Central memory CD8-positive, alpha-beta T cell (primary cell): ENCODE data around the gene BORCS6.

Source experiments
- ATAC-seq: fragments of 150-1000 bp; cut with Tn5 transposase; replicated peaks from 2 replicates; pipeline ENCODE4 v1.10.0; 2022; ENCODE audit warnings: mild to moderate bottlenecking, moderate FRiP score, moderate number of reproducible peaks; ENCODE audit not compliant: poor library complexity, severe bottlenecking; ENCODE audit errors: extremely low read depth
- DNase-seq, 2 donors: peaks; one replicate each; pipeline ENCODE4 v3.0.0; 2021; ENCODE audit warnings: low spot score in 2 of 2
- H3K27ac Mint-ChIP-seq: one replicate; pipeline ENCODE4 v1.8.0; 2022; ENCODE audit warnings: low read depth, mild to moderate bottlenecking, moderate library complexity, mixed read lengths
- H3K27me3 Mint-ChIP-seq: one replicate; pipeline ENCODE4 v1.8.0; 2022; ENCODE audit warnings: mixed read lengths
- H3K36me3 Mint-ChIP-seq: one replicate; pipeline ENCODE4 v1.8.0; 2022; ENCODE audit warnings: mild to moderate bottlenecking, moderate library complexity, mixed read lengths; ENCODE audit not compliant: insufficient read depth
- H3K4me1 Mint-ChIP-seq: one replicate; pipeline ENCODE4 v1.8.0; 2022; ENCODE audit warnings: mixed read lengths
- H3K4me3 Mint-ChIP-seq: one replicate; pipeline ENCODE4 v1.8.0; 2022; ENCODE audit warnings: mild to moderate bottlenecking, moderate library complexity, mixed read lengths
- H3K9me3 Mint-ChIP-seq: one replicate; pipeline ENCODE4 v1.8.0; 2022; ENCODE audit warnings: mixed read lengths

BORCS6 gene

DNA sequence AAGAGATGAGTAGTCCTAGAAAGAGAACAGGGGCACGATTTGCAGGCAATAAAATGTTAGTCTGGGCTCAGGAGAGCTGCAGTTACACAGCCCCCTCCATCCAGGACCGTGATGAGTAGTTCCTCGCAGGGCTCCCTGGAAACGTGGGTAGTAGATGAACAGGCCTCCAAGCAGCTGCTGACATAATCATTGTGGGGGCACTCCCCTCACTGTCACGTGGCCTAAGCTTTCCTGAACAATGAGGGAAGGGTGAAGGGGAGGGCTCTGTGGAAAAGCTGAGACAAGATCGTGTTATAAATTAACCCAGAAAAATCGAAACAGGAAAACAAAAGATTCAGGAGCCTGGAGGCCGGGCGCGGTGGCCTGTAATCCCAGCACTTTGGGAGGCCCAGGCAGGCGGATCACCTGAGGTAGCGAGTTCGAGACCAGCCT is 36.4 kb downstream of the BORCS6 start:
- Mint-ChIP-seq H3K4me1 (peaks cover 17% of the 10 kb centered on the region), H3K9me3 (no peaks in the 10 kb centered on the region), H3K36me3 (peaks cover 74% of the 10 kb centered on the region), H3K27ac (no peak overlapping the region), H3K27me3 (no peaks in the 10 kb centered on the region), H3K4me3 (no peak overlapping the region)
- DNase-seq (no peak), ATAC-seq (no peak)

DNA sequence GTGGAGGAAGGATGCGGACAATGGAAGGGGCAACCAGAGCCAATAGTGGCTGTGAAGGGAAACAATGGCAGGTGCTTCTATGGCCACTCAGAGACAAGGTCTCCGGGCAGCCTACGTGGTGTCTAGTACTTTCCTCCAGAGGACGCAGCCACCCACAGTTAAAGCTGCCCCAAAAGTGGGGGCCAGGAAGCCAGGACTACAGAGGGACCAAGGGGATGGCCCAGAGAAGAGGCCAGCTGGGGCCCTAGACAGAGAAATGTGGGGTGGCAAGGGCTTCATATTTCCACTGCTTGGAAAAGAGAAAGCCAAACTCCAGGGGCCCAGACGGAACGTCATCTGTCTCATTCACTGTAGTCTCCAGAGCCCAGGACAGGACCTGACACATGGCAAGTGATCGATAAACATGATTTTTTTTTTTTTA is 36.9 kb downstream of the BORCS6 start:
- no peaks in the 10 kb centered on the region for H3K9me3 Mint-ChIP-seq
- no peak overlapping the region for H3K4me3 Mint-ChIP-seq
- peaks cover 74% of the 10 kb centered on the region for H3K36me3 Mint-ChIP-seq
- no peak overlapping the region for H3K27ac Mint-ChIP-seq
- no peaks in the 10 kb centered on the region for H3K27me3 Mint-ChIP-seq
- DNase-seq (no peak), ATAC-seq (no peak)
- H3K4me1 Mint-ChIP-seq = peaks cover 14% of the 10 kb centered on the region

- Mint-ChIP-seq H3K27ac (no peak within 1 kb of the TSS), H3K4me1 (peaks cover 19% of the 10 kb centered on the region), H3K27me3 (no peaks in the 10 kb centered on the region), H3K36me3 (peaks cover 80% of the 10 kb centered on the region), H3K9me3 (no peaks in the 10 kb centered on the region), H3K4me3 (no peak within 1 kb of the TSS)
- DNase-seq = peak; percentile 67 to 74
- no peak for ATAC-seq
These were observed 37.7 kb downstream of the BORCS6 start, which contains the start of gene PER1 for GRCh38 chr17:8152112-8152775. Gene PER1 (minus strand): TSS chr17:8152404. CDS start chr17:8150706, 1,698 bp downstream.

GRCh38 chr17:8151641-8152111 is 38.3 kb downstream of the BORCS6 start:
- no peaks in the 10 kb centered on the region for H3K9me3 Mint-ChIP-seq
- H3K36me3 Mint-ChIP-seq = peaks cover 86% of the 10 kb centered on the region
- H3K27me3 Mint-ChIP-seq = no peaks in the 10 kb centered on the region
- H3K4me3 Mint-ChIP-seq = no peak overlapping the region
- ATAC-seq = no peak
- peaks cover 24% of the 10 kb centered on the region for H3K4me1 Mint-ChIP-seq
- no peak for DNase-seq
- H3K27ac Mint-ChIP-seq = no peak overlapping the region

- H3K9me3 Mint-ChIP-seq = no peaks in the 10 kb centered on the region
- H3K27ac Mint-ChIP-seq = no peak overlapping the region
- H3K4me1 Mint-ChIP-seq = peaks cover 28% of the 10 kb centered on the region
- H3K36me3 Mint-ChIP-seq = peaks cover 91% of the 10 kb centered on the region
- DNase-seq = peak; percentile 83 to 90
- peak; percentile 35 for ATAC-seq
- no peak overlapping the region for H3K4me3 Mint-ChIP-seq
- no peaks in the 10 kb centered on the region for H3K27me3 Mint-ChIP-seq
These were observed 38.8 kb downstream of the BORCS6 start for GRCh38 chr17:8151120-8151640.

DNA sequence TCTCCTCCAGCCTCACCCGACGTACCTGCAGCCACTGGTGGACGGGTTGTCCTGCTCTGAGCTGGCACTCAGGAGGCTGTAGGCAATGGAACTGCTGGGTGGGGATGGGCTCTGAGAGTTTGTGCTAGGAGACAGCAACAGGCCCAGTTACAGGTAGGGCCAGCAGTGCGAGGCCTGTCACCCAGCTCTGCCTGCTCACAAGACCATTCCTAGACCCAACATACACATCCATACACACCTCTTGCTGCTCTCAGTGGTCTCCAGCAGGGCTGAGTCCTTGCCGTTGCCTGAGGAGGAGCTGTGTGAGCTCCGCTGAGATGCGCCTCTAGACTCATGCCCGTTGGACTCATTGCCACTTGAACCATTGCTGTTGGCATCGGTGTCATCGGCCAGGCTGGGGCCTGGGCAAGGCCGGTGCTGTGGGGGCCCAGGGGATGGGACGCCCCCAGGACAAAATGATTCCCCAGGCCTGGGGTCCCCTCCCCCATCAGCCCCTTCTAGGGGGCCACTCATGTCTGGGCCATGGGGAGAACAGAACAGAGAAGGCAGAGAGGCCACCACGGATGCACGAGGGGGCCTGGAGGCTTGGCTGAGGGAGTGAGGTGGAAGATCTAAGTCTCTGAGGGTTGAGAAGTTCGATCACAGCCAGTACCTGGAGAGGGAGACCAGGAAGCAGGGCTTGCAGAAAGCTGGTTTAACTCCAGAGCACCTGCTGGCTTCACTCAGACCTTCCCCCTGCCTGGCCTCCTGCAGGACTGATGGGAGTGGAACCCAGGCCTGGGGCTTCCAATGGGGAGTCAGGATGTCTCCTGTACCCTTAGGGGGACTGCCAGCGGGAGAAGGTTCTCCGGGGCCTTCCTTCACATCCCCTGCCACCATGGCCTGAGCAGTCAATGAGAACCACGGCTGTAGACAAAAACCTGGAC is 39.5 kb downstream of the BORCS6 start:
- H3K4me3 Mint-ChIP-seq = no peak overlapping the region
- H3K4me1 Mint-ChIP-seq = peaks cover 32% of the 10 kb centered on the region
- ATAC-seq = no peak
- no peaks in the 10 kb centered on the region for H3K27me3 Mint-ChIP-seq
- peaks cover 96% of the 10 kb centered on the region for H3K36me3 Mint-ChIP-seq
- DNase-seq = no peak
- H3K9me3 Mint-ChIP-seq = no peaks in the 10 kb centered on the region
- H3K27ac Mint-ChIP-seq = no peak overlapping the region

GRCh38 chr17:8149419-8150193 is 40.4 kb downstream of the BORCS6 start:
- Mint-ChIP-seq H3K36me3 (peaks cover 95% of the 10 kb centered on the region), H3K27ac (no peak overlapping the region), H3K4me1 (peaks cover 32% of the 10 kb centered on the region), H3K27me3 (no peaks in the 10 kb centered on the region), H3K4me3 (no peak overlapping the region), H3K9me3 (no peaks in the 10 kb centered on the region)
- DNase-seq = no peak
- no peak for ATAC-seq

DNA sequence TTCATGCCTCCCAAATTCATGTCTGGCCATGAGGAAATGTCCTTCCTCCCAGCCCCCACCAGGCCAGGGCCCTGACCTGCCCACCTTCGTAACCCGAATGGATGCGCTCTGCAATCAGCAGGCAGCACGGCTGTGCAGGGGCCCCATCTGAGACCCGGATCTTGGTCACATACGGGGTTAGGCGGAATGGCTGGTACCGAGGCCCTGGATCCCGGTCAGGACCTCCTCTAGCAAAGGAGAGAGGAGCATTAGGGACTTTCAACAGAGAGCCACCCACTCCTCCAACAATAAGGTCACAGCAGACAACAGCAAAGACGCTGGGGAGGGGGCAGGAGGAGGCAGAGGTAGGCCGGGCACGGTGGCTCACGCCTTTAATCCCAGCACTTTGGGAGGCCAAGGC is 41.4 kb downstream of the BORCS6 start:
- DNase-seq (no peak), ATAC-seq (no peak)
- peaks cover 97% of the 10 kb centered on the region for H3K36me3 Mint-ChIP-seq
- peak overlapping the region; percentile 64 for H3K4me3 Mint-ChIP-seq
- H3K27ac Mint-ChIP-seq = no peak overlapping the region
- H3K4me1 Mint-ChIP-seq = peaks cover 32% of the 10 kb centered on the region
- no peaks in the 10 kb centered on the region for H3K9me3 Mint-ChIP-seq
- no peaks in the 10 kb centered on the region for H3K27me3 Mint-ChIP-seq

DNA sequence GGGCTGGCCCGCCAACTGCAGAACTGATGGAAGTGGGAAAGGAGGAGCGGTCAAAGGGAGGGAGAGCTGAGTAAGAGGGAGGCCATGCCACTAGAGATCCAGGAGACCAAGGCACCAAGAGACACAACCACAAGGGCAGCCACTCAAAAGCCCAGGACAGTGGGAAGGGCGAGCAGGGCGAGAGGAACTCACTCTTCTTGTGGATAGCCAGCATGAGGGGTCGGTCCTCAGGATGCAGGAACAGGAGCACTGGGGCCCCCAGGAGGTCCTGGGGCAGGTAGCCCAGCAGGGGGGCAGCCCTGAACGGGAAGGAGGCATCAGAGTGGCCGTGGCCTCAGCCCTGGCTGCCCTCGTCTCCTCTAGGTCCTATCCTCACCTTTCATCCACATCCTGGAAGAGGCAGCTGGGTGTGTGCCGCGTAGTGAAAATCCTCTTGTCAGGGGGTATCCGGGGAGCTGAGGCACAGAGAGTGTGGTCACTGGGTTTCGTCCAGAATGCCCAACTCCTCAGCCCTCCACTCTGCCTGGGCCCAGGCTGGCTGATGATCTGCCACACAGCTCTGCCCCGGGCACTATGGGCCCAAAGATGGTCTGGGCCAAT is 42.1 kb downstream of the BORCS6 start:
- Mint-ChIP-seq H3K36me3 (peaks cover 97% of the 10 kb centered on the region), H3K27ac (peak overlapping the region; percentile 88), H3K9me3 (no peaks in the 10 kb centered on the region), H3K4me1 (peaks cover 32% of the 10 kb centered on the region), H3K4me3 (peak overlapping the region; percentile 64), H3K27me3 (no peaks in the 10 kb centered on the region)
- no peak for ATAC-seq
- DNase-seq = no peak

- H3K27me3 Mint-ChIP-seq = no peaks in the 10 kb centered on the region
- ATAC-seq (no peak), DNase-seq (no peak)
- no peaks in the 10 kb centered on the region for H3K9me3 Mint-ChIP-seq
- peaks cover 97% of the 10 kb centered on the region for H3K36me3 Mint-ChIP-seq
- peak overlapping the region; percentile 64 for H3K4me3 Mint-ChIP-seq
- H3K27ac Mint-ChIP-seq = peak overlapping the region; percentile 88
- peaks cover 28% of the 10 kb centered on the region for H3K4me1 Mint-ChIP-seq
These were observed 42.7 kb downstream of the BORCS6 start for GRCh38 chr17:8147141-8147804.

DNA sequence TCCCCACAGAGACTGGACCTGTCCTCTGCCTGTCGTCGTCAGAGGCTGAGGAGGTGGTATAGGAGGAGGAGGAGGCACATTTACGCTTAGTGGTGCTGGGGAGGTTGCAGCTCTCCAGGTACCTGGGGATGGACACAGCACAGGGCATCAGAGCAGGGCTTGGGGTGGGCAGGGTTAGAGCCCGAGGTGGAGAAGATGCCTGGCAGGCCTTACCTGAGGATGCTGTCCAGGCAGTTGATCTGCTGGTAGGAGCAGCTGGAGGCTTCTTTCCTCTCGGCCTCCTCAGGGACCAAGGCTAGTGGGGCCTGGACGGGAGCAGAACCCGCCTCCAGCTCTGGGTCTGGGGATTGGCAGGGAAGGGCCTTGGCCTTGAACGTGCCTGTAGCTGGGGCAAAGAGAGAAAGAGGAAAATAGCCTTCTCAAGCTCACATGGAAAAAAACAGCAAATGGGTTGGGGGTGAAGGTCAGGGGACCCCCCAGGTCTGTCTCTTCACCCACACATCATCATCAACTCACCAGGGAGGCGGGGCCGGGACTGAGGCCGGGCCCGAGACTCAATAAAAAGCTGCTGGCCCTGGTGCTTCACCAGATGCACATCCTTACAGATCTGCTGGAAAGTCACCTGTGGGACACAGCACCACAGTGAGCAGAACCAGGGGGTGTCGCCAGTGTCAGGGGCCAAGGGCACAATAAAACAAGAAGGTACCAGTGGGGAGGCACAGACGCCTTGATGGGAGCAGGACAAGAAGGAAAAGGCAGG is 43.4 kb downstream of the BORCS6 start:
- peak overlapping the region; percentile 64 for H3K4me3 Mint-ChIP-seq

More for the DNA sequence above, 43.4 kb downstream of the BORCS6 start:
- H3K9me3 Mint-ChIP-seq = no peaks in the 10 kb centered on the region
- ATAC-seq (no peak), DNase-seq (no peak)
- peaks cover 21% of the 10 kb centered on the region for H3K4me1 Mint-ChIP-seq
- H3K27me3 Mint-ChIP-seq = no peaks in the 10 kb centered on the region
- peaks cover 94% of the 10 kb centered on the region for H3K36me3 Mint-ChIP-seq
- peak overlapping the region; percentile 88 for H3K27ac Mint-ChIP-seq
